Dedifferentiated amniotic fluid mesenchymal stem cell (primary cell): ENCODE measurements around the gene SLC29A3.

Experiments used
- DNase-seq: peaks from one replicate; pipeline ENCODE4 v3.0.0-alpha.2; 2016; ENCODE audit errors: extremely low spot score

The SLC29A3 gene

DNA sequence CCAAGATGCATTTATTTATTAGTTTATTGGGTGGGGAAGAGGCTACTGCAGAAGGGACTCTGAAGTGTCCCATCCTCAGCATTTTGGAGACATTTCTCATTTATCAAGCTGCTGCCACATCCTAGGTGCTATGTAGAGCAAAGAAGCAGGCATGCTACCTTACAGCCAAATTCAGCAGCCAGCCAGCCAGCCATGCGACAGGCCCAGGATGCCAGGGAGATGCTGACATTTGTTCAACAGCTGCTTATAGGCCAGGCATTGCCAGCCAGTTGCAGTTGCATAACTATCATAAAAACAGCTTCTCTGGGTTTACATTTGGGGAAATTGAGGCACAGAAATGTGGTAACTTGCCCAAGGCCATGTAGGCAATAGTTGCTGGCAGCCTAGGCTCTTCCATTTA is 2.3 kb downstream of the SLC29A3 start:
- DNase-seq = no peak

DNA sequence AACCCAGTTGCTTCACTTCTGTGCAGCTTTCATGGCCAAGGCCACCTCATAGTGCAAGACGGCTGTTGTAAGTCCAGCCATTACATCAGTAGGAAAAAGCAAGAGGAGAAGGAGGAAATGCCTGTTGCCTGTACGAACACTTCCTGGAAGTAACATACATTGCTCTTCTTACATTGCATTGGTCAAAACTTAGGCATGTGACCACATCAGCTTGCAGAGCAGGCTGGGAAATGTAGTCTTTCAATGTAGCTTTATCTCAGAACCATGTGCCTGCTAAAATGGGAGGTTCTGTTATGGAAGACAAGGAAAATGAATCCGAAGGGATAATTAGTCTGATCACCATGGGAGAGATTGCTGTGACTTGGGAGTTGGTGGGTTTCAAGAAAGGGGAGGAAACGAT is 4.3 kb downstream of the SLC29A3 start:
- no peak for DNase-seq

- no peak for DNase-seq
These were observed 5.7 kb downstream of the SLC29A3 start for GRCh38 chr10:71324743-71325142.

DNA sequence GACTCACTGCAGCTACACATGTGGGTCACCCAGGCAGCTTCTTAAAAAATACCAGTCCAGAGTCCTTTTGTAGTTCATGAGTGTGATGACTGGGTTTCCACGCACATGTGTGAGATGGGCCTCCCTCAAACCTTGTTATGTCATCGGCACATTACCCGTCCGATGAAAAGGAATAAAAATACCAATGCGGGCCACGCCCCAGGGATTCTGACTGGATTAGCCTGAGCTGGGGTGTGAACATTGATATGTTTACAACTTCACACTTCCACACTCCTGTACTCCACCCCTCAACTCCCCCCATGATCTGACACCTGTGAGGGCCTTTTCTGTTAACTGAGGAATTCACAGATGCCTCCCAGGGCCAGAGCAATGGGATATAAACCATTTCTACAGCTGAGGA is 6.2 kb downstream of the SLC29A3 start:
- no peak for DNase-seq

DNA sequence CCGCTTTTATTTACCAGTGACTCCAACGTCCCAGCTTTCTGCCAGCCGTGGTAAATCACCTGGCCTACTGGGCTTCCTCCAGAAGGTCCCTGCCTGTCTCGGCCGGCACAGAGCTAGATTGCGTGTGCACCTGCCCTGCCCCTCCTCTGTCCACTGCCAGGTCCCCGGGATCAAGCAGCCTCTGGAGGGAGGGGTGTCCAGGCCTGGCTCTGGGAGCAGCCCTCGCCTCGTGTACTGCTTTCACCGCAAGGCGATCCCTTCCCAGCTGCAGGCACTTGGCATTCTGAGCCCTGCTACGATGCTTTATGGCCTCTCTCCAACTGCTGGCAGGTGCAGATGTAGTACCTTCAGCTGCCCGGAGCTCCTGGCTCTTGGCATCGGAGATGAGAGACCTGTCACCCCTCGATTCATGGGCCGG is 7.4 kb downstream of the SLC29A3 start:
- no peak for DNase-seq

- DNase-seq = no peak
These were observed 11.8 kb downstream of the SLC29A3 start for GRCh38 chr10:71330789-71331404.

GRCh38 chr10:71331736-71332135 is 12.7 kb downstream of the SLC29A3 start:
- DNase-seq = no peak

DNA sequence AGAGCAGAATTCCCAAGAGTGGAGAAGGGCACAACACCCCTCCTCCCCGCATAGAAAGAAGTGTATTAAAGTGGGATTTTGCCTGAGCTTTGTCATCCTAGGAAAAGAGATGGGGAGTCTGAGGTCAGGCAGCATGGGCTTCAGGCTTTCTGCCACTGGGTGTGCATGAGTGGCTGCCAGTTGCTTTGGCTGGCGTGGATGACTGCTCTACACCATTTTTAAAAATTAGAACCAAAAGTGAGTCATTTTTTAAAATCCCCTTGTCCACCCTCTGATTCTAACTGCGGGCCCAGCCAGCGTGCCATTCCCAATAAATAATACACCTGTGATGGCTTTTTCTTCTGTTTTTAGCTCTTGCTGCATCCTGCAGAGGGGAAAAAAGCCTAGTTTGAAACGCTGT is 13.4 kb downstream of the SLC29A3 start:
- DNase-seq = no peak

GRCh38 chr10:71333129-71333887 is 14.2 kb downstream of the SLC29A3 start:
- no peak for DNase-seq

- DNase-seq = no peak
These were observed 15.2 kb downstream of the SLC29A3 start for GRCh38 chr10:71334221-71334791.

- DNase-seq = no peak
These were observed 16.2 kb downstream of the SLC29A3 start for GRCh38 chr10:71335173-71335708.

DNA sequence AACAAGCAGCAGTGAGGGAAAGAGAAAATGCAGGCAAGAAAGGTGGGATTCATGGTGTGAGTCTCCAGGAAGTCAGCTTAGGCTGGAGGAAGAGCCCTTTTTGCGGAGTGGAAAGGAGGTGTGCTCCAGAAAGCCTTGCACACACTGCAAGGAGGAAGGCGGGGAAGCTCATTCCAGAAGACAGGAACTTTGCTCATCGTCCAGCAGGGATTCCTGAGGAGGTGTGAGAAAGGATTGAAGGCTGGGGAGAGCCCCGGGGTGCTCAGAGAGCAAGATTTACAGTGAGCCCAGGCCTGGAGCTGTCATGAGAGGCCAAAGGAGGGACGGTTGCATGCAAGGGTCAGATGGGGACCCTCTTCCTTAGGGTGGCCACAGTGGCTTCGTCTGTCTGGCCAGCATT is 17.6 kb downstream of the SLC29A3 start:
- DNase-seq = no peak

GRCh38 chr10:71337219-71337701 is 18.2 kb downstream of the SLC29A3 start:
- DNase-seq = no peak

GRCh38 chr10:71338728-71339495 is 19.9 kb downstream of the SLC29A3 start:
- DNase-seq = no peak

DNA sequence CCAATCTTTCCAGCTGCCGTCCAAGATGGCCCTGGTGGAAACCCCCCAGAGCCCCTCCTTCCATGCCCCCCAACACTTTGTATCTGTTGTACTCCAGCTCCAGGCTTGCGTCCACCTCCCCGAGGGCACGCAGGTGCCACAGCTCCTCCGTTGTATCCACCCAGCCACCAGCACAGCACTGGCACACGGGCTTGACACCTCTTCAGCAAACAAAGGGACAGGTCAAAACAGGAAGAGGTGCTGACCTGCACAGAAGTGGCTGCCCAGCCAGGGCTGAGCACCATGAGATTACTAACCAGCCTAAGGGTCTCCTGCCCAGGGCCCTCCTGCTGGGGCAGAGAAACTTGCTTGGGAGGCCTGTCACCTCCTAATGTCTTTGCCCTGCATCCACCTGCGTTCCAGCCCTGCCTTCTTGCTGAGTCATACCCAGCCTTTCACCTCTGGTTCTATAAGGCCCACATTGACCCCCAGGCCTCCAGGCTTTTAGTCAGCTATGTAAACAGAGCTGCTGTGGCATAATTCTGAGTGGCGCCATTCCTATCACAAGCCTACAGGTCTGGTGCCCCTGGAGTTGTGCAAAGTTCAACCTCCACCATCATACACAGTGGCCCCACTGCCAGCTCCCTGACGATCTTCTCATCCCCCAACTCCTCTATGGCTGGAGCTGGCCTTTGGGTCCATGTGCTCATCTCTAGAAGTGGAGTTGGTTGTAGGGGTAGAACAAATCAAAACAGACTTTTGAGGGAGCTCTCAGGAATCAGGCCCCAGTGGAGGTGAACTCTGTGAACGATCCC is 20.9 kb downstream of the SLC29A3 start:
- DNase-seq = no peak

GRCh38 chr10:71342573-71343391 is 23.7 kb downstream of the SLC29A3 start:
- DNase-seq = no peak

DNA sequence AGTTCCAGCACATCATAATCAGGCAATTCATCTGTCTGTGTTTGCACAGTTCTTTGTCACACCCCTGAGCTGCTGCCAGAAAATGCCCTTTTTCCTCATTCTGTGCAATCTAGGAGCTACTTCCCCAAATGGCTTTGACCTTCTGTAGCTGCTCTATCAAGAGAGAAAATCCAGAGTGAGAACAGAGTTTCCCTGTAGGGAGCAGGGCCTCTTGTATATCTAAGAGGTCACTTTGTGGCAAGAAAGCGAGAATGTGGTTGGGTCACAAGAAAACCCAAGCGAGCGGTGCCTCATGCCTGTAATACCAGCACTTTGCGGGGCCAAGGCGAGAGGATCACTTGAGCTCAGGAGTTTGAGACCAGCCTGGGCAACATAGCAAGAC is 24.3 kb downstream of the SLC29A3 start:
- no peak for DNase-seq

DNA sequence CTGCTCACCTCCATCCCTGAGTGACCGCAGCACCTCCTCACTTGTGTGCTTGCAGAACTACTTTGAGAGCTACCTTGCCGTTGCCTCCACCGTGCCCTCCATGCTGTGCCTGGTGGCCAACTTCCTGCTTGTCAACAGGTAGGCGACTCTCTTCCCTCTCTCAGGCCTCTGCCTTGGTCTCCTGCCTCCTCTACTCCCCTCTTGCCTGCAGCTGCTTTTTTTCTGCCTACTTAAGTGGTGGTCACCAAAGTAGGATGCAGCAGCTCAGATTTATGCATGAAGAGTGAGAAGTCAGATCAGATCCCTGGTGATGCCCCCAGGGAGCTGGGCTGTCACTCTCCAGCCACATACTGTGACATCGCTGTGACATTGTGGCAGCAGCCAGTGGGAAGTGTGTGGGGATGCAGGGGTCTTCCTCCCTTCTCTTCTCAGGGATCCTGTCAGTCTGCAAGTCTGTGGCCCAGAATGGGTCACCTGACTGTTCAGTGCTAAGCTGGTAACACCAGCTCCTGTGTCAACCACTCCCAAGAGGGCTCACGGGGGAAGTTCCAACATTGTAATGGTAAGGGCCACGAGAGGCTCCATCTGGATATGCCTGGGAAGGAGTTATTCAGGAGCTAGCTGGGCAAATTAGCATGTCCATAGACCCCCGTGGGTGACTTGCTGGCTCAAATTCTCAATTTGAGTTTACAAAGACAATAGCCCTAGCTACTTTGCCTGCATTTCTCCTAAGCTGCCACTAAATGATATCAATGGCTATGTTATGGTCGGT is 25.3 kb downstream of the SLC29A3 start:
- DNase-seq = no peak

DNA sequence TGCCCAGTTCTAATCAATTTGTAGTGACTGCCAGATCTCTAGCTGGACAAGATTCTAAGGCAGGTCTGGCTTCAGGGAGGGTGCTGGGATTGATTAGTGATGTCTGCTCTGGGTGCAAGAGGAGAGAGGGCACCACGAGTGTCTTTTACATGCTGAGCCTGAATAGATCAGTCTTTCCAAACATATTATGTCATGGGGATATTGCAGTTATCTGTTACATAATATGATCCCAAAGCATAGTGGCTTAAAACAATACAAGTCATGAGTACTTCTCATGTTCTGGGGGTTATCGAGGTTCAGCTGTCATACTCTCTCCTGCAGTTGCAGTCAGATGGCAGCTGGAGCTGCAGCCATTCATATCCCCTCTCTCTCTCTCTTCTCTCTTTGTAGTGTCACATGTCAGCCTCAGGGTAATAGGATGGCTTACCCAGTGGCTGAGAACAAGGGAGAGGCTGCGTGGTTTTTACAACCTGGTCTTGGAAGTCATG is 26.0 kb downstream of the SLC29A3 start:
- DNase-seq = no peak
